ENCODE results near the gene C16orf82. TPM values are rescaled to one million over a fixed set of nuclear protein-coding genes. Genes with fewer than 3 reads are reported as not detected.

The C16orf82 gene
- not detected in 5 replicates for total RNA-seq (2022; extraction: Qiagen RNA extraction; ENCODE audit: low read depth)

GRCh38 chr16:27066668-27067537, at the start of gene C16orf82:
TSS of gene C16orf82 (plus strand) at chr16:27066927.

Other genes with a start within 250 kb of the C16orf82 start
- 2.1 to 4.1 TPM (median 3.0 TPM) in 5 replicates for gene KDM8, start 136.6 kb downstream of the C16orf82 start, total RNA-seq (2022; extraction: Qiagen RNA extraction; ENCODE audit: low read depth)
- gene NSMCE1, start 201.8 kb downstream of the C16orf82 start, total RNA-seq (2022; extraction: Qiagen RNA extraction; ENCODE audit: low read depth), result 52.0 to 61.8 TPM (median 60.8 TPM) in 5 replicates
- 38.9 to 50.9 TPM (median 43.0 TPM) in 5 replicates for gene IL4R, start 247.0 kb downstream of the C16orf82 start, total RNA-seq (2022; extraction: Qiagen RNA extraction; ENCODE audit: low read depth)